ENCODE data around the gene MAIP1. TPM values are rescaled to one million over a fixed set of nuclear protein-coding genes. Genes with fewer than 3 reads are reported as not detected.

The MAIP1 gene
- total RNA-seq, 3 donors from 2014 or later, result 18.1 to 26.6 (median 22.9) TPM

GRCh38 chr2:199989822-199990221 lies 34.4 kb downstream of the MAIP1 start:
- Histone ChIP-seq H3K9me3 (no peaks in the 10 kb centered on the region), H3K36me3 (ENCODE audit: low read depth) (no peaks in the 10 kb centered on the region), H3K4me3 (no peak overlapping the region), H3K4me1 (ENCODE audit: low read depth) (peaks cover 3% of the 10 kb centered on the region)
- no peak for TF ChIP-seq CTCF (IDR thresholded peaks at IDR 0.05)
- DNase-seq (peak in 1 of 3 donors; percentile 22), ATAC-seq (peak; percentile 77)
- intact Hi-C loops (cut with DNase I, micrococcal nuclease), result loop anchor here in 1 of 2 donors (10.0 kb wide), 1 partner anchor 135 kb away; no protein-coding TSS in a partner anchor

GRCh38 chr2:199991691-199992090 lies 36.3 kb downstream of the MAIP1 start:
- ATAC-seq, result no peak
- Histone ChIP-seq H3K36me3 (ENCODE audit: low read depth) (no peaks in the 10 kb centered on the region), H3K9me3 (no peaks in the 10 kb centered on the region), H3K4me3 (no peak overlapping the region), H3K4me1 (ENCODE audit: low read depth) (peaks cover 3% of the 10 kb centered on the region)
- TF ChIP-seq CTCF (IDR thresholded peaks at IDR 0.05), result no peak
- intact Hi-C loops (cut with DNase I, micrococcal nuclease), result no loop called here
- no peak for DNase-seq

GRCh38 chr2:199992296-199992695 lies 36.9 kb downstream of the MAIP1 start:
- Histone ChIP-seq H3K4me3 (no peak overlapping the region), H3K4me1 (ENCODE audit: low read depth) (peaks cover 3% of the 10 kb centered on the region), H3K36me3 (ENCODE audit: low read depth) (no peaks in the 10 kb centered on the region), H3K9me3 (no peaks in the 10 kb centered on the region)
- intact Hi-C loops (cut with DNase I, micrococcal nuclease), result no loop called here
- no peak for DNase-seq
- no peak for TF ChIP-seq CTCF (IDR thresholded peaks at IDR 0.05)
- no peak for ATAC-seq

- ATAC-seq (no peak), DNase-seq (no peak)
- Histone ChIP-seq H3K4me3 (no peak overlapping the region), H3K36me3 (ENCODE audit: low read depth) (no peaks in the 10 kb centered on the region), H3K4me1 (ENCODE audit: low read depth) (peaks cover 3% of the 10 kb centered on the region), H3K9me3 (no peaks in the 10 kb centered on the region)
- intact Hi-C loops (cut with DNase I, micrococcal nuclease), result no loop called here
- no peak for TF ChIP-seq CTCF (IDR thresholded peaks at IDR 0.05)
Measured at GRCh38 chr2:199994371-199994770, 39.0 kb downstream of the MAIP1 start.

- ATAC-seq, result no peak
- DNase-seq, result no peak
- Histone ChIP-seq H3K4me3 (no peak overlapping the region), H3K9me3 (no peaks in the 10 kb centered on the region), H3K36me3 (ENCODE audit: low read depth) (no peaks in the 10 kb centered on the region), H3K4me1 (ENCODE audit: low read depth) (no peaks in the 10 kb centered on the region)
- no peak for TF ChIP-seq CTCF (IDR thresholded peaks at IDR 0.05)
- intact Hi-C loops (cut with DNase I, micrococcal nuclease), result no loop called here
Measured at GRCh38 chr2:199994896-199995295, 39.5 kb downstream of the MAIP1 start.

GRCh38 chr2:199997296-199997695 lies 41.9 kb downstream of the MAIP1 start:
- no peaks in the 10 kb centered on the region for H3K9me3 ChIP-seq
- intact Hi-C loops (cut with DNase I, micrococcal nuclease), result no loop called here
- H3K36me3 ChIP-seq (ENCODE audit: low read depth), result no peaks in the 10 kb centered on the region
- no peaks in the 10 kb centered on the region for H3K4me1 ChIP-seq (ENCODE audit: low read depth)
- no peak for TF ChIP-seq CTCF (IDR thresholded peaks at IDR 0.05)
- H3K4me3 ChIP-seq, result no peak overlapping the region
- no peak for DNase-seq
- no peak for ATAC-seq

Measured in mucosa of descending colon (tissue), 3 donors.